ENCODE measurements around the gene SLC35E4. TPM values are rescaled to one million over a fixed set of nuclear protein-coding genes. Genes with fewer than 3 reads are reported as not detected.

SLC35E4 gene
- total and polyA plus RNA-seq, 4 donors, result 0.14 to 1.2 (median 0.30) TPM

DNA sequence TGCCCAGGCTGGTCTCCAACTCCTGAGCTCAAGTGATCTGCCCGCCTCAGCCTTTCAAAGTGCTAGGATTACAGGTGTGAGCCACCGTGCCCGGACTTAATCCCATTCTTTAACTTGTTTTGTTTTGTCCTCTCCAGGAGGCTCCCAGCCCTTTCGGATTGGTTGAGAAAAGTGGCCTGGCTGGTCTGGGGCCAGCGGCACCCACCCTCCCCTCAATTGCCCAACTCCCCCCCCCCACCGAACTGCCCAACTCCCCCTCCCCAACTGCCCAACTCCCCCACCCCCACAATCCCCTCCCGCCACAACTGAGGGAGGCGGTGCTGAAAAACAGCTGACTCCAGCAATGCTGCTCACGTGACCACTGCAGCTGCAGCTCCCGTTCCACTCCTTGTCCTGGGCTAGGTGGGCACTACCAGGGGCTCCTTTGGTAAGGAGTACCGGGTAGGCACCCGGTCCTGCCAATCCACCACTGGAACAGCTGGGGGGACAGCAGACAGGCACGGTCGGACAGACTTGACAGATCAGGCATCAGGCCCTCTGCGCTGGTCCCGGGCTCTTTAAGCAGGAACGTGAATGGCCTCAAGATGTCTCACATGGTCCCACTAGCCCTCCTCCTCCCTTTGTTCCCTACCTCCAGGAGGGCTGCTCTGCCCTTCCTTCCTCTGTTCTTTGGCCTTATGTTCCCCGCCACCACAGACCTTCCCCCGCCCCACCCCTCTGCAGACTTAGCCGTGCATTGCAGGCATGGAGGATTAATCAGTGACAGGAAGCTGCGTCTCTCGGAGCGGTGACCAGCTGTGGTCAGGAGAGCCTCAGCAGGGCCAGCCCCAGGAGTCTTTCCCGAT, 28.9 kb upstream of the SLC35E4 start, which contains the start of gene TCN2:
Gene TCN2, plus strand, starts transcription at position 720 of the 845 bp plus-strand sequence. CDS start 158 bp downstream, outside the sequence.
- peak within 1 kb of the TSS; percentile 40 to 42 for H3K27ac ChIP-seq (ENCODE audit: low read depth in 1 of 2, low read length in 2 of 2)
- 1% methylated on average over 24 of the region's 24 CpGs for WGBS

DNA sequence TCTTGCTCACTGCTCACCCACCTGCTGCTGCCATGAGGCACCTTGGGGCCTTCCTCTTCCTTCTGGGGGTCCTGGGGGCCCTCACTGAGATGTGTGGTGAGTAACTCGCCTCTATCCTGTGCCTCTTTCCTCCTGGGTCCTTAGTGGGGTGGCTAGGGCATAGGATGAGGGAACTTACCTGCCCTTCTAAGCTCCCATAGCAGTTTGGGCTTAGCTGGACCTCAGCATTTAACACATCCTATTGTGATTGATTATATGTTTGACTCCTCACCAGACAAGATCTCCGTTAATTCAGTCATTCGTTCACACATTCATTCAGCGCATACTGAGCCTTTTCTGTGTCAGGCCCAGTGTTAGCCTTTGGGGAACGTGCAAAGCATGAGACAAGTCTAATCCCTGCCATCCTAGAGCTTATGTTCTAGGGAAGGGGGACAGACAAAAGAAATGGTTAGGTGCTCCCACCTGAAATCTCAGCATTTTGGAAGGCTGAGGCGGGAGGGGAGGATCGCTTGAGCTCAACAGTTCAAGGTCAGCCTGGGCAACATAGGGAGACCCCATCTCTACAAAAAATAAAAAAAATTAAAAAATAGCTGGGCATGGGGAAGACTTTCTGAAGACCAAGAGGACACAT, 28.2 kb upstream of the SLC35E4 start:
- TF ChIP-seq FOXA1 (IDR thresholded peaks at IDR 0.05) (no peak), FOXA2 (IDR thresholded peaks at IDR 0.05) (no peak), RXRA (IDR thresholded peaks at IDR 0.05) (no peak), GABPA (IDR thresholded peaks at IDR 0.05 in 1 of 2, conservative IDR thresholded peaks at IDR 0.05 in 1 of 2) (no peak), EGR1 (IDR thresholded peaks at IDR 0.05; ENCODE audit: low read depth in 2 of 2) (no peak), YY1 (IDR thresholded peaks at IDR 0.05) (no peak), HNF4A (conservative IDR thresholded peaks at IDR 0.05) (no peak)
- TF ChIP-seq, protein P1, sequence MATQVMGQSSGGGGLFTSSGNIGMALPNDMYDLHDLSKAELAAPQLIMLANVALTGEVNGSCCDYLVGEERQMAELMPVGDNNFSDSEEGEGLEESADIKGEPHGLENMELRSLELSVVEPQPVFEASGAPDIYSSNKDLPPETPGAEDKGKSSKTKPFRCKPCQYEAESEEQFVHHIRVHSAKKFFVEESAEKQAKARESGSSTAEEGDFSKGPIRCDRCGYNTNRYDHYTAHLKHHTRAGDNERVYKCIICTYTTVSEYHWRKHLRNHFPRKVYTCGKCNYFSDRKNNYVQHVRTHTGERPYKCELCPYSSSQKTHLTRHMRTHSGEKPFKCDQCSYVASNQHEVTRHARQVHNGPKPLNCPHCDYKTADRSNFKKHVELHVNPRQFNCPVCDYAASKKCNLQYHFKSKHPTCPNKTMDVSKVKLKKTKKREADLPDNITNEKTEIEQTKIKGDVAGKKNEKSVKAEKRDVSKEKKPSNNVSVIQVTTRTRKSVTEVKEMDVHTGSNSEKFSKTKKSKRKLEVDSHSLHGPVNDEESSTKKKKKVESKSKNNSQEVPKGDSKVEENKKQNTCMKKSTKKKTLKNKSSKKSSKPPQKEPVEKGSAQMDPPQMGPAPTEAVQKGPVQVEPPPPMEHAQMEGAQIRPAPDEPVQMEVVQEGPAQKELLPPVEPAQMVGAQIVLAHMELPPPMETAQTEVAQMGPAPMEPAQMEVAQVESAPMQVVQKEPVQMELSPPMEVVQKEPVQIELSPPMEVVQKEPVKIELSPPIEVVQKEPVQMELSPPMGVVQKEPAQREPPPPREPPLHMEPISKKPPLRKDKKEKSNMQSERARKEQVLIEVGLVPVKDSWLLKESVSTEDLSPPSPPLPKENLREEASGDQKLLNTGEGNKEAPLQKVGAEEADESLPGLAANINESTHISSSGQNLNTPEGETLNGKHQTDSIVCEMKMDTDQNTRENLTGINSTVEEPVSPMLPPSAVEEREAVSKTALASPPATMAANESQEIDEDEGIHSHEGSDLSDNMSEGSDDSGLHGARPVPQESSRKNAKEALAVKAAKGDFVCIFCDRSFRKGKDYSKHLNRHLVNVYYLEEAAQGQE (IDR thresholded peaks at IDR 0.05), result no peak
- TF ChIP-seq, protein P2, sequence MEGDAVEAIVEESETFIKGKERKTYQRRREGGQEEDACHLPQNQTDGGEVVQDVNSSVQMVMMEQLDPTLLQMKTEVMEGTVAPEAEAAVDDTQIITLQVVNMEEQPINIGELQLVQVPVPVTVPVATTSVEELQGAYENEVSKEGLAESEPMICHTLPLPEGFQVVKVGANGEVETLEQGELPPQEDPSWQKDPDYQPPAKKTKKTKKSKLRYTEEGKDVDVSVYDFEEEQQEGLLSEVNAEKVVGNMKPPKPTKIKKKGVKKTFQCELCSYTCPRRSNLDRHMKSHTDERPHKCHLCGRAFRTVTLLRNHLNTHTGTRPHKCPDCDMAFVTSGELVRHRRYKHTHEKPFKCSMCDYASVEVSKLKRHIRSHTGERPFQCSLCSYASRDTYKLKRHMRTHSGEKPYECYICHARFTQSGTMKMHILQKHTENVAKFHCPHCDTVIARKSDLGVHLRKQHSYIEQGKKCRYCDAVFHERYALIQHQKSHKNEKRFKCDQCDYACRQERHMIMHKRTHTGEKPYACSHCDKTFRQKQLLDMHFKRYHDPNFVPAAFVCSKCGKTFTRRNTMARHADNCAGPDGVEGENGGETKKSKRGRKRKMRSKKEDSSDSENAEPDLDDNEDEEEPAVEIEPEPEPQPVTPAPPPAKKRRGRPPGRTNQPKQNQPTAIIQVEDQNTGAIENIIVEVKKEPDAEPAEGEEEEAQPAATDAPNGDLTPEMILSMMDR (IDR thresholded peaks at IDR 0.05; ENCODE audit: low read depth, low read length, missing input control), result no peak
- TF ChIP-seq, protein P3, sequence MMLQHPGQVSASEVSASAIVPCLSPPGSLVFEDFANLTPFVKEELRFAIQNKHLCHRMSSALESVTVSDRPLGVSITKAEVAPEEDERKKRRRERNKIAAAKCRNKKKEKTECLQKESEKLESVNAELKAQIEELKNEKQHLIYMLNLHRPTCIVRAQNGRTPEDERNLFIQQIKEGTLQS (IDR thresholded peaks at IDR 0.05), result no peak
- TF ChIP-seq, protein P4, sequence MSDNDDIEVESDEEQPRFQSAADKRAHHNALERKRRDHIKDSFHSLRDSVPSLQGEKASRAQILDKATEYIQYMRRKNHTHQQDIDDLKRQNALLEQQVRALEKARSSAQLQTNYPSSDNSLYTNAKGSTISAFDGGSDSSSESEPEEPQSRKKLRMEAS (IDR thresholded peaks at IDR 0.05), result no peak
- H3K27me3 ChIP-seq (ENCODE audit: control insufficient read depth in 4 of 4, insufficient read depth in 4 of 4, low read length in 3 of 4), result no peaks in the 10 kb centered on the region
- peak overlapping the region; percentile 10 to 15 for H3K9ac ChIP-seq (ENCODE audit: low read depth in 1 of 2, low read length in 2 of 2)
- H3K9me3 ChIP-seq (ENCODE audit: control insufficient read depth in 4 of 4, low read length in 3 of 4), result no peaks in the 10 kb centered on the region
- peak overlapping the region; percentile 75 to 84 (median 79) for H3K4me3 ChIP-seq (ENCODE audit: low read depth in 1 of 3, low read length in 3 of 3)
- no peaks in the 10 kb centered on the region for H3K36me3 ChIP-seq (ENCODE audit: control insufficient read depth in 4 of 4, insufficient read depth in 3 of 4, low read depth in 1 of 4, low read length in 3 of 4)
- H3K4me1 ChIP-seq (ENCODE audit: control insufficient read depth in 4 of 4, insufficient read depth in 4 of 4, low read length in 3 of 4), result peaks cover 3 to 28% (median 16%) of the 10 kb centered on the region in 4 donors
- no peak for DNase-seq (ENCODE audit: low spot score)
- WGBS, result 80% methylated on average over 7 of the region's 7 CpGs
- peak overlapping the region; percentile 9 to 42 for H3K27ac ChIP-seq (ENCODE audit: low read depth in 1 of 2, low read length in 2 of 2)

More for the DNA sequence above, 28.9 kb upstream of the SLC35E4 start, which contains the start of gene TCN2:
- DNase-seq (ENCODE audit: low spot score), result peak; percentile 68
- peak within 1 kb of the TSS; percentile 75 to 84 (median 79) for H3K4me3 ChIP-seq (ENCODE audit: low read depth in 1 of 3, low read length in 3 of 3)
- H3K9ac ChIP-seq (ENCODE audit: low read depth in 1 of 2, low read length in 2 of 2), result peak within 1 kb of the TSS; percentile 22 to 39
- no peaks in the 10 kb centered on the region for H3K27me3 ChIP-seq (ENCODE audit: control insufficient read depth in 4 of 4, insufficient read depth in 4 of 4, low read length in 3 of 4)
- no peaks in the 10 kb centered on the region for H3K36me3 ChIP-seq (ENCODE audit: control insufficient read depth in 4 of 4, insufficient read depth in 3 of 4, low read depth in 1 of 4, low read length in 3 of 4)
- peaks cover 3 to 28% (median 16%) of the 10 kb centered on the region in 4 donors for H3K4me1 ChIP-seq (ENCODE audit: control insufficient read depth in 4 of 4, insufficient read depth in 4 of 4, low read length in 3 of 4)
- H3K9me3 ChIP-seq (ENCODE audit: control insufficient read depth in 4 of 4, low read length in 3 of 4), result no peaks in the 10 kb centered on the region
- TF ChIP-seq RXRA (IDR thresholded peaks at IDR 0.05) (peak in 1 of 2 donors; percentile 10), FOXA2 (IDR thresholded peaks at IDR 0.05) (no peak), SP1 (IDR thresholded peaks at IDR 0.05) (peak; percentile 44), NR2F2 (IDR thresholded peaks at IDR 0.05) (peak; percentile 95), YY1 (IDR thresholded peaks at IDR 0.05) (peak; percentile 14), HNF4G (IDR thresholded peaks at IDR 0.05) (no peak)
- TF ChIP-seq, protein P3 (IDR thresholded peaks at IDR 0.05), result no peak
- TF ChIP-seq, protein P1 (IDR thresholded peaks at IDR 0.05), result peak; percentile 26

Measured in liver (tissue), 9 donors.